Type B pancreatic cell (in vitro differentiated cells): ENCODE measurements around the gene C8G. TPM values are rescaled to one million over a fixed set of nuclear protein-coding genes. Genes with fewer than 3 reads are reported as not detected.

ENCODE experiments used
- DNase-seq: peaks from one replicate; pipeline ENCODE4 v3.0.0; 2021; ENCODE audit warnings: mixed read lengths; ENCODE audit not compliant: unreplicated experiment; ENCODE audit errors: extremely low spot score
- H3K27ac Mint-ChIP-seq: 2 replicates; pipeline ENCODE4 v1.8.0; 2021; ENCODE audit warnings: mild to moderate bottlenecking, mixed read lengths
- H3K27me3 Mint-ChIP-seq: 2 replicates; pipeline ENCODE4 v1.8.0; 2021; ENCODE audit warnings: mixed read lengths
- H3K36me3 Mint-ChIP-seq: 2 replicates; pipeline ENCODE4 v1.8.0; 2021; ENCODE audit warnings: mixed read lengths
- H3K4me1 Mint-ChIP-seq: one replicate; pipeline ENCODE4 v1.8.0; 2021; ENCODE audit warnings: mixed read lengths; ENCODE audit not compliant: unreplicated experiment
- H3K4me3 Mint-ChIP-seq: 2 replicates; pipeline ENCODE4 v1.8.0; 2021; ENCODE audit warnings: mild to moderate bottlenecking, mixed read lengths
- H3K9me3 Mint-ChIP-seq: 2 replicates; pipeline ENCODE4 v1.8.0; 2021; ENCODE audit warnings: mixed read lengths
- CTCF ChIP-seq: fragments of 200-600 bp; sonication (generic); conservative IDR thresholded peaks from 2 replicates; pipeline ENCODE4 v1.5.0; 2021; ENCODE audit warnings: antibody characterized with exemption, mild to moderate bottlenecking
- total RNA-seq: library from RNA; stranded (reverse); gene quantifications from 2 replicates; pipeline ENCODE4 v1.2.1, GENCODE V29; 2021; ENCODE audit warnings: low replicate concordance

The C8G gene
- total RNA-seq, 1 donor from 2014 or later, result 2.8 TPM

DNA sequence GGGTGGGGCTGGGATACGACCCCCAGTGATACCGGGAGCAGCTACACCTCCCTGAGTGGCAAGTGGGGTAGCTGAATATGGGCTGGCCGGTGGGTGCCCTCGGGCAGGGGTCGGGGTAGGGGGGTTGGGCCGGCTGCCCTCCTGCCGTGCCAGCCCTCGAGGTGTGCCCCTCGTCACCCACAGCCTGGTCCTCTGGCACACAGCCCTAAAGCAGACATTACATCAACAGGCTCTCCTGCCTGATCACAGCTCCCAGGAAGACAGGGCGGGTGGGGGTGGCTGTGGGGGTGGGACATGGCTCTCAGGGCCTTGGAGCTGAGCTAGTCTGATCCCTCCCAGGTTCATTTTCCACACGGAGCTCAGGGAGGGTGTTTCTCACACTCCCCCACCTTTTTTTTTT lies 23.7 kb upstream of the C8G start:
- Mint-ChIP-seq H3K4me3 (no peak overlapping the region), H3K9me3 (no peaks in the 10 kb centered on the region), H3K27ac (no peak overlapping the region), H3K36me3 (peaks cover 6% of the 10 kb centered on the region), H3K27me3 (no peaks in the 10 kb centered on the region), H3K4me1 (no peaks in the 10 kb centered on the region)
- no peak for DNase-seq
- TF ChIP-seq CTCF, result no peak

GRCh38 chr9:136921718-136922117 lies 23.3 kb upstream of the C8G start:
- Mint-ChIP-seq H3K4me3 (no peak overlapping the region), H3K27ac (no peak overlapping the region), H3K27me3 (no peaks in the 10 kb centered on the region), H3K4me1 (no peaks in the 10 kb centered on the region), H3K9me3 (no peaks in the 10 kb centered on the region), H3K36me3 (peaks cover 6% of the 10 kb centered on the region)
- no peak for TF ChIP-seq CTCF
- no peak for DNase-seq

GRCh38 chr9:136922540-136922939 lies 22.5 kb upstream of the C8G start:
- Mint-ChIP-seq H3K36me3 (peaks cover 6% of the 10 kb centered on the region), H3K4me1 (peaks cover under 1% of the 10 kb centered on the region), H3K27me3 (no peaks in the 10 kb centered on the region), H3K4me3 (no peak overlapping the region), H3K9me3 (no peaks in the 10 kb centered on the region), H3K27ac (no peak overlapping the region)
- no peak for TF ChIP-seq CTCF
- no peak for DNase-seq

- DNase-seq, result peak; percentile 65
- TF ChIP-seq CTCF, result no peak
- Mint-ChIP-seq H3K9me3 (no peaks in the 10 kb centered on the region), H3K36me3 (peaks cover 6% of the 10 kb centered on the region), H3K27me3 (no peaks in the 10 kb centered on the region), H3K27ac (no peak overlapping the region), H3K4me3 (no peak overlapping the region), H3K4me1 (peaks cover 7% of the 10 kb centered on the region)
Measured at GRCh38 chr9:136923881-136924280, 21.2 kb upstream of the C8G start.

GRCh38 chr9:136925414-136926153 lies 19.5 kb upstream of the C8G start:
- Mint-ChIP-seq H3K27me3 (no peaks in the 10 kb centered on the region), H3K27ac (no peak overlapping the region), H3K9me3 (no peaks in the 10 kb centered on the region), H3K36me3 (no peaks in the 10 kb centered on the region), H3K4me1 (peaks cover 9% of the 10 kb centered on the region), H3K4me3 (no peak overlapping the region)
- TF ChIP-seq CTCF, result peak; percentile 24
- DNase-seq, result peak; percentile 66
